Measurements from ENCODE around the gene NHS.
"Not testable (repeated sequence)": the region's sequence is repeated elsewhere in the genome, so short reads cannot be mapped to it uniquely, and the experiment has no call there.

The NHS gene

GRCh38 chrX:17549107-17549651 is 174.2 kb downstream of the NHS start:
- DNase-seq (ENCODE audit: low read depth): no peak

- no peak for DNase-seq (ENCODE audit: low read depth)
Observed at GRCh38 chrX:17550011-17550410, 175.0 kb downstream of the NHS start.

GRCh38 chrX:17552044-17552650 is 177.1 kb downstream of the NHS start:
- no peak for DNase-seq (ENCODE audit: low read depth)

- no peak for DNase-seq (ENCODE audit: low read depth)
Observed at GRCh38 chrX:17553469-17553868, 178.5 kb downstream of the NHS start.

GRCh38 chrX:17553961-17554482 is 179.0 kb downstream of the NHS start:
- no peak for DNase-seq (ENCODE audit: low read depth)

- DNase-seq (ENCODE audit: low read depth): no peak
Observed at GRCh38 chrX:17554914-17555313, 179.9 kb downstream of the NHS start.

GRCh38 chrX:17555846-17556245 is 180.8 kb downstream of the NHS start:
- no peak for DNase-seq (ENCODE audit: low read depth)

- DNase-seq (ENCODE audit: low read depth): no peak
Observed at GRCh38 chrX:17559728-17560379, 184.9 kb downstream of the NHS start.

- no peak for DNase-seq (ENCODE audit: low read depth)
Observed at GRCh38 chrX:17560385-17560784, 185.4 kb downstream of the NHS start.

GRCh38 chrX:17563076-17563475 is 188.1 kb downstream of the NHS start:
- no peak for DNase-seq (ENCODE audit: low read depth)

GRCh38 chrX:17563515-17563914 is 188.5 kb downstream of the NHS start:
- DNase-seq (ENCODE audit: low read depth): no peak

- DNase-seq (ENCODE audit: low read depth): no peak
Observed at GRCh38 chrX:17564689-17565409, 189.8 kb downstream of the NHS start.

- DNase-seq (ENCODE audit: low read depth): no peak
Observed at GRCh38 chrX:17566740-17567139, 191.7 kb downstream of the NHS start.

GRCh38 chrX:17567187-17567586 is 192.2 kb downstream of the NHS start:
- DNase-seq (ENCODE audit: low read depth): no peak

- DNase-seq (ENCODE audit: low read depth): no peak
Observed at GRCh38 chrX:17567821-17568220, 192.8 kb downstream of the NHS start.

- not testable (repeated sequence) for DNase-seq (ENCODE audit: low read depth)
Observed at GRCh38 chrX:17568804-17569203, 193.8 kb downstream of the NHS start.

GRCh38 chrX:17579026-17579425 is 204.0 kb downstream of the NHS start:
- no peak for DNase-seq (ENCODE audit: low read depth)

GRCh38 chrX:17580539-17581152 is 205.6 kb downstream of the NHS start:
- no peak for DNase-seq (ENCODE audit: low read depth)

- no peak for DNase-seq (ENCODE audit: low read depth)
Observed at GRCh38 chrX:17581641-17582040, 206.6 kb downstream of the NHS start.

GRCh38 chrX:17584248-17584681 is 209.3 kb downstream of the NHS start:
- DNase-seq (ENCODE audit: low read depth): no peak

- DNase-seq (ENCODE audit: low read depth): no peak
Observed at GRCh38 chrX:17585006-17585405, 210.0 kb downstream of the NHS start.

GRCh38 chrX:17587366-17587765 is 212.4 kb downstream of the NHS start:
- DNase-seq (ENCODE audit: low read depth): no peak

Measured in activated T-cell treated with anti-CD3 and anti-CD28 coated beads for 24 hours (primary cell).